ENCODE data around the gene CARNS1.
A peak's percentile ranks its signal among the peaks of the same experiment; 100 is the strongest.
"Not testable (repeated sequence)": the region's sequence is repeated elsewhere in the genome, so short reads cannot be mapped to it uniquely, and the experiment has no call there.

Gene CARNS1

GRCh38 chr11:67463680-67464410, 48.4 kb downstream of the CARNS1 start:
- H4K20me1 ChIP-seq (ENCODE audit: insufficient read depth, low read length, poor library complexity, severe bottlenecking), result no peaks in the 10 kb centered on the region
- no peaks in the 10 kb centered on the region for H3K9me3 ChIP-seq (ENCODE audit: insufficient read depth, low read depth, low read length)
- peak overlapping the region; percentile 68; the same call in 1 of the 2 replicates for H2AFZ ChIP-seq (ENCODE audit: low read length)
- H3K36me3 ChIP-seq (ENCODE audit: insufficient read depth, low read length), result no peaks in the 10 kb centered on the region
- H3K4me3 ChIP-seq (ENCODE audit: low read length, poor library complexity, severe bottlenecking), result peak overlapping the region; percentile 90
- H3K9me2 ChIP-seq (replicated peaks; ENCODE audit: low read depth, low read length), result no peaks in the 10 kb centered on the region
- no peaks in the 10 kb centered on the region for H3K27me3 ChIP-seq (ENCODE audit: insufficient read depth, low read length, poor library complexity, severe bottlenecking)
- peaks cover 42% of the 10 kb centered on the region for H3K4me1 ChIP-seq (ENCODE audit: insufficient read depth, low read length, poor library complexity, severe bottlenecking)
- peak overlapping the region; percentile 74 for H3K4me2 ChIP-seq (ENCODE audit: low read depth, low read length, poor library complexity, severe bottlenecking)
- peaks cover 4% of the 10 kb centered on the region; the same call in 1 of the 2 replicates for H3F3A ChIP-seq (ENCODE audit: low read depth)
- peak overlapping the region; percentile 98 for H3K9ac ChIP-seq (ENCODE audit: low read depth, low read length, poor library complexity, severe bottlenecking)
- TF ChIP-seq CTCF (conservative IDR thresholded peaks at IDR 0.05; ENCODE audit: low read length), result no peak
- TF ChIP-seq EZH2phosphoT487 (IDR thresholded peaks at IDR 0.05; ENCODE audit: borderline replicate concordance), result no peak
- peaks cover 40% of the 10 kb centered on the region for H3K79me2 ChIP-seq (ENCODE audit: insufficient read depth, low read length)

- Histone ChIP-seq H4K20me1 (ENCODE audit: insufficient read depth, low read length, poor library complexity, severe bottlenecking) (no peaks in the 10 kb centered on the region), H3K9ac (ENCODE audit: low read depth, low read length, poor library complexity, severe bottlenecking) (peak overlapping the region; percentile 98), H3K27me3 (ENCODE audit: insufficient read depth, low read length, poor library complexity, severe bottlenecking) (no peaks in the 10 kb centered on the region), H3K9me2 (replicated peaks; ENCODE audit: low read depth, low read length) (no peaks in the 10 kb centered on the region), H2AFZ (ENCODE audit: low read length) (peak overlapping the region; percentile 68), H3K4me1 (ENCODE audit: insufficient read depth, low read length, poor library complexity, severe bottlenecking) (peaks cover 46% of the 10 kb centered on the region), H3K79me2 (ENCODE audit: insufficient read depth, low read length) (peaks cover 41% of the 10 kb centered on the region), H3F3A (ENCODE audit: low read depth) (peaks cover 4% of the 10 kb centered on the region; the same call in 1 of the 2 replicates), H3K4me3 (ENCODE audit: low read length, poor library complexity, severe bottlenecking) (peak overlapping the region; percentile 90), H3K4me2 (ENCODE audit: low read depth, low read length, poor library complexity, severe bottlenecking) (peak overlapping the region; percentile 92), H3K36me3 (ENCODE audit: insufficient read depth, low read length) (no peaks in the 10 kb centered on the region), H3K9me3 (ENCODE audit: insufficient read depth, low read depth, low read length) (no peaks in the 10 kb centered on the region)
- TF ChIP-seq EZH2phosphoT487 (IDR thresholded peaks at IDR 0.05; ENCODE audit: borderline replicate concordance) (no peak), CTCF (conservative IDR thresholded peaks at IDR 0.05; ENCODE audit: low read length) (no peak)
Observed at GRCh38 chr11:67464411-67465188, 49.1 kb downstream of the CARNS1 start.

GRCh38 chr11:67465189-67465510, 49.7 kb downstream of the CARNS1 start:
- Histone ChIP-seq H3K79me2 (ENCODE audit: insufficient read depth, low read length) (peaks cover 41% of the 10 kb centered on the region), H2AFZ (ENCODE audit: low read length) (peak overlapping the region; percentile 63; the same call in 1 of the 2 replicates), H3K4me1 (ENCODE audit: insufficient read depth, low read length, poor library complexity, severe bottlenecking) (peaks cover 47% of the 10 kb centered on the region), H3K9me2 (replicated peaks; ENCODE audit: low read depth, low read length) (no peaks in the 10 kb centered on the region), H3F3A (ENCODE audit: low read depth) (peaks cover 4% of the 10 kb centered on the region; the same call in 1 of the 2 replicates), H3K36me3 (ENCODE audit: insufficient read depth, low read length) (no peaks in the 10 kb centered on the region), H3K4me3 (ENCODE audit: low read length, poor library complexity, severe bottlenecking) (peak overlapping the region; percentile 90), H3K9ac (ENCODE audit: low read depth, low read length, poor library complexity, severe bottlenecking) (peak overlapping the region; percentile 98), H3K4me2 (ENCODE audit: low read depth, low read length, poor library complexity, severe bottlenecking) (peak overlapping the region; percentile 92), H4K20me1 (ENCODE audit: insufficient read depth, low read length, poor library complexity, severe bottlenecking) (no peaks in the 10 kb centered on the region), H3K27me3 (ENCODE audit: insufficient read depth, low read length, poor library complexity, severe bottlenecking) (no peaks in the 10 kb centered on the region), H3K9me3 (ENCODE audit: insufficient read depth, low read depth, low read length) (no peaks in the 10 kb centered on the region)
- TF ChIP-seq EZH2phosphoT487 (IDR thresholded peaks at IDR 0.05; ENCODE audit: borderline replicate concordance), result no peak
- TF ChIP-seq CTCF (conservative IDR thresholded peaks at IDR 0.05; ENCODE audit: low read length), result no peak

- H3K9ac ChIP-seq (ENCODE audit: low read depth, low read length, poor library complexity, severe bottlenecking), result peak overlapping the region; percentile 98
- H3K79me2 ChIP-seq (ENCODE audit: insufficient read depth, low read length), result peaks cover 41% of the 10 kb centered on the region
- H3K36me3 ChIP-seq (ENCODE audit: insufficient read depth, low read length); H4K20me1 ChIP-seq (ENCODE audit: insufficient read depth, low read length, poor library complexity, severe bottlenecking); H3K9me2 ChIP-seq (replicated peaks; ENCODE audit: low read depth, low read length); H2AFZ ChIP-seq (ENCODE audit: low read length); H3K27me3 ChIP-seq (ENCODE audit: insufficient read depth, low read length, poor library complexity, severe bottlenecking); H3K9me3 ChIP-seq (ENCODE audit: insufficient read depth, low read depth, low read length); H3F3A ChIP-seq (ENCODE audit: low read depth): not testable (repeated sequence)
- H3K4me2 ChIP-seq (ENCODE audit: low read depth, low read length, poor library complexity, severe bottlenecking), result peak overlapping the region; percentile 92
- H3K4me1 ChIP-seq (ENCODE audit: insufficient read depth, low read length, poor library complexity, severe bottlenecking), result peaks cover 47% of the 10 kb centered on the region
- peak overlapping the region; percentile 90 for H3K4me3 ChIP-seq (ENCODE audit: low read length, poor library complexity, severe bottlenecking)
Observed at GRCh38 chr11:67465530-67465929, 50.1 kb downstream of the CARNS1 start.

All from Loucy (cell line).